Activated naive CD4-positive, alpha-beta T cell treated with anti-CD3 and anti-CD28 coated beads, Interleukin-2, amount 50 U/mL, for 16 hours (primary cell): ENCODE data around the gene KRTAP5-1.
A peak's percentile ranks its signal among the peaks of the same experiment; 100 is the strongest.
"Not testable (repeated sequence)": the region's sequence is repeated elsewhere in the genome, so short reads cannot be mapped to it uniquely, and the experiment has no call there.

Experiments
- DNase-seq: peaks from one replicate; pipeline ENCODE4 v3.0.0-alpha.2; 2020

Gene KRTAP5-1

DNA sequence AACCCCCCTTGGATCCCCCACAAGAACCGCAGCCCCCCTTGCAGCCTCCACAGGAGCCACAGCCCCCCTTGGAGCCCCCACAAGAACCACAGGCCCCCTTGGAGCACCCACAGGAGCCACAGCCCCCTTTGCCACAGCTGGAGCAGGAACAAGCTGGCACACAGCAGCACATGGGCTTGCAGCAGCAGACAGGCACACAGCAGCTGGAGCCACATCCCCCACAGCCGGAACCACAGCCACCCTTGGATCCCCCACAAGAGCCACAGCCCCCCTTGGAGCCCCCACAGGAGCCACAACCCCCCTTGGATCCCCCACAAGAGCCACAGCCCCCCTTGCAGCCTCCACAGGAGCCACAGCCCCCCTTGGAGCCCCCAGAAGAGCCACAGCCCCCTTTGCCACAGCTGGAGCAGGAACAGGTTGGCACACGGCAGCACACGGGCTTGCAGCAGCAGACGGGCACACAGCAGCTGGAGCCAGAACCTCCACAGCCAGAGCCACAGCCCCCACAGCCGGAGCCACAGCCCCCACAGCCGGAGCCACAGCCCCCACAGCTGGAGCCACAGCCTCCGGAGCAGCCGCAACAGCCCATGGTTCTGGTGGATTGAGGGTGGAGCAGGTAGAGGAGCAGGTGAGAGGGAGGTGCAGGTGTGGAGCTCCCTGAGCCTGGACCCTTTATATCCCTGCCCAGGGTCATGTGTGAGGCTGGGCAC lies at the start of gene KRTAP5-1:
KRTAP5-1 (minus strand) TSS at position 623 of the 710 bp plus-strand sequence; CDS start at position 589, 34 bp downstream.
- DNase-seq: not testable (repeated sequence)

GRCh38 chr11:1633864-1634263 lies 48.8 kb upstream of the KRTAP5-1 start:
- no peak for DNase-seq

GRCh38 chr11:1632053-1632714 lies 47.1 kb upstream of the KRTAP5-1 start:
- no peak for DNase-seq

- DNase-seq: no peak
Measured at GRCh38 chr11:1631066-1631568, 46.0 kb upstream of the KRTAP5-1 start.

DNA sequence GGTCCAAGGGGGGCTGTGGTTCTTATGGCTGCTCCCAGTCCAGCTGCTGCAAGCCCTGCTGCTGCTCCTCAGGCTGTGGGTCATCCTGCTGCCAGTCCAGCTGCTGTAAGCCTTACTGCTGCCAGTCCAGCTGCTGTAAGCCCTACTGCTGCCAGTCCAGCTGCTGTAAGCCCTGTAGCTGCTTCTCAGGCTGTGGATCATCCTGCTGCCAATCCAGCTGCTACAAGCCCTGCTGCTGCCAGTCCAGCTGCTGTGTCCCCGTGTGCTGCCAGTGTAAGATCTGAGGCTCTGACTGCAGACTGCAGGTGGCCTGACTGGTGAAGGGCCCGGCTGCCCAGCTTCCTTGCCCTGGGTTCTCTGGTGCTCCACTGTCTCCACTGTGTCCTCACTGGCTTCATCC lies 45.2 kb upstream of the KRTAP5-1 start:
- DNase-seq: no peak

GRCh38 chr11:1629326-1630185 lies 44.5 kb upstream of the KRTAP5-1 start, which contains the start of gene KRTAP5-5:
Gene KRTAP5-5 (plus strand): TSS chr11:1629775. CDS start chr11:1629841, 66 bp downstream.
- no peak for DNase-seq

DNA sequence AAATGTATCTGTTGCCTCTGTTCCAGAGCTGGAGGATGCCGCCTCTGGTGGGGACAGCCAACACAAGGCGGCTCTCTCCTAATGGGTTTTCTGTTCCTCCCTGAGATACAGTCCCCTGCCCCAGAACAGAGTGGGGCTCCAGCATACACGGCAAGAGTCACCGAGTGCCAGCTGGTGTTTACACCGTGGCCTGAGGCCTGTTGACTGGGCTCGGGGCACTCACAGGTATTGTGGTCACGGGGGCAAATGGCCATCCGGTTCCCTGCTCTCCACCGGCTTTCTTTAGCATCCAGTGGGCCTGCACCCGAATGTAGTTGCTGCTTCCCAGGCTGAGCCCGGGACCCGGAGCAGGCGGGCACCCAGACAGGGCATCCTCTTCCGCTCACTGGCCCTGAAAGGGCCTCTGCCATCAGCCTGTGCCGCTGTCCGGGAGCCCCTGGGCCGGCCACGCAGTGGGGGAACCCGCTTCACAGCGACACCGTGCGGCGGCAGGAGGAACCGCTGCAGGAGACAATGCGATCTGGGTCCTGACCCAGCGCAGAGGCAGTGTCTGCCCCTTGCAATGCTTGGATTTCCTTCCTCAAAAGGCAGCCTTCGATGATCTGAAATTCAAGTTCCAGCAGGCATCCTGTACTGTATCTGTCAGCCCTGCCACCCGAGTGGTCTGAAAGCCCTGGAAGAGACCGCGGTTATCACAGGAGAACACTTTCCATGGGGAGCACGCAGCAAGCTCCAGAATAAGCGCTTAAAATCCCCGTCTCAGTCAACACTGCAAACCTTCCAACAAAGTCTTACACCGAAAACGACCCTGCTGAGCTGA lies 43.6 kb upstream of the KRTAP5-1 start:
- DNase-seq: peak; percentile 61

DNA sequence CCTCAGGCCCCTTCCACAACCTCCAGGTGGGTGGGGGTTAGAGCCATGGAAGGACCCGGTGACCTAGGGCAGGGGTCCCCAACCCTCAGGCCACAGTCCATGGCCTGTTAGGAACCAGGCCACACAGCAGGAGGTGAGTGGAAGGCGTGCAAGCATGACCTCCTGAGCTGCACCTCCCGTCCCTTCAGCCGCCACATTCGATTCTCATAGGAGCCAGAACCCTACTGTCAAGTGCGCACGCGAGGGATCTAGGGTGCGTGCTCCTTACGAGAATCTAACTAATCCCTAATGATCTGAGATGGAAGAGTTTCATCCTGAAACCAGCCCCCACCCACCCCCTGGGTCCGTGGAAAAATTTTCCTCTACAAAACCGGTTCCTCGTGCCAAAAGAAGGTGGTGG lies 40.5 kb upstream of the KRTAP5-1 start:
- no peak for DNase-seq

GRCh38 chr11:1624621-1625020 lies 39.5 kb upstream of the KRTAP5-1 start:
- DNase-seq: no peak

GRCh38 chr11:1623716-1624115 lies 38.6 kb upstream of the KRTAP5-1 start:
- DNase-seq: no peak

- DNase-seq: no peak
Measured at GRCh38 chr11:1622086-1622485, 37.0 kb upstream of the KRTAP5-1 start, which contains the start of gene KRTAP5-4. Gene KRTAP5-4 (minus strand): TSS chr11:1622138. CDS start chr11:1622093, 45 bp downstream.

DNA sequence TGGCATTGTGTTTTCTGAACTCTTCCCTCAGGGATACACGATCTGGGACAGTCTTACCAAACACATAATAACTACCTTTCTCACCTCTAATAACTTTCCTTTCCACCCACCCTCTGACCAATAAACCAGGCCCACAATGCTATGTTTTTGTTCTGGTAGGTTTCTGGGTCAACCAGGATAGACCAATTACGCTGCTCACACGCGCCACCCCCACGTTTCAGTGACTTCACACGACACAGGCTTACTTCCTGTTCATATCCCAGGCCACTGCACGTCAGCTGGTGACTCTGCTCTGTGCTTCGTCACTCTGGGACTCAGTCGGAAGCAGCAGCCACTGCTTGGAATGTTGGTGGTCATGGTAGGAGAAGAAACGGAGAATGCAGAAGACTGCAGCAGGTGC lies 34.4 kb upstream of the KRTAP5-1 start:
- no peak for DNase-seq

DNA sequence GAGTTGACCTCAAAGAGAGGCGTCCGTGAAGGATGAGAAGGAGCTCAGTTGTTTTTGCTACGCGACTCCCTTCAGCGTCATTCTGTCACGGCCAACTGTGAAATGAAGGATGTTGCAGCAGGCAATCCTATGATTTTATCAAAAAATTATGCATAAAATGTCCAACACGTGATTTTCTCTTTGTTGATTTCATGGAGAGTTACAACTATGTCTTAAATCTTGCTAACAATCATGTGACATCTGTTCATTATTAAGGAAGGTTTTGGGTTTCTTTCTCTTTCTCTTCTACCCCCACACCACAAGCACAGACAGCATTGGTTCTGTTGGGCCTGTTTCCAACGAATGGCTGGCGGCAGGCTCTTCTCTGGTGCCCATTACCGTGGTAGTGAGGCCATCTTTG lies 33.1 kb upstream of the KRTAP5-1 start:
- DNase-seq: no peak

DNA sequence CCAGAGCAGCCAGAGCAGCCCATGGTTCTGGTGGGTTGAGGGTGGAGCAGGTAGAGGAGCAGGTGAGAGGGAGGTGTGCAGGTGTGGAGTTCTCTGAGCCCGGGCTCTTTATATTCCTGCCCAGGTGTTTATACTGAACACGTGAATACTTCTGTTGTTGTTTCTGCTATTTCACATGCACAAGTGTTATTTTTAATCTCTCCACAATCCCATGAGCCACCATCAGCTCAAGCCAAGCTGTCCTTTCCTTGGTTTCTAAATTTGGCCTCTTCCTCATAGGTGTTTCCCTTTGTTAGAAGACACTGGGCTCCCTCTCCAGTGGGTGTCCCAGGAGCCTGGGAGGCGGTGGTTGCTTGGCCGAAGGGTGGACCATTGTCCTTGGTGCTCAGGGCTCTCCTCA lies 23.3 kb upstream of the KRTAP5-1 start, which contains the start of gene KRTAP5-3:
KRTAP5-3 (minus strand) TSS at position 101 of the 400 bp plus-strand sequence; CDS start at position 23, 78 bp downstream.
- no peak for DNase-seq

DNA sequence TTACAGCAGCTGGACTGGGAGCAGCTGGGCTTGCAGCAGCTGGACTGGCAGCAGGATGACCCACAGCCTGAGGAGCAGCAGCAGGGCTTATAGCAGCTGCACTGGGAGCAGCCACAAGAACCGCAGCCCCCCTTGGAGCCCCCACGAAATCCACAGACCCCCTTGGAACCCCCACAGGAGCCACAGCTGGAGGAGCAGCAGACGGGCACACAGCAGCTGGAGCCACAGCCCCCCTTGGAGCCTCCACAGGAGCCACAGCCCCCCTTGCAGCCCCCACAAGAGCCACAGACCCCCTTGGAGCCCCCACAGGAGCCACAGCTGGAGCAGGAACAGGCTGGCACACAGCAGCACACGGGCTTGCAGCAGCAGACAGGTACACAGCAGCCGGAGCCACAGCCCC lies 22.8 kb upstream of the KRTAP5-1 start:
- not testable (repeated sequence) for DNase-seq

DNA sequence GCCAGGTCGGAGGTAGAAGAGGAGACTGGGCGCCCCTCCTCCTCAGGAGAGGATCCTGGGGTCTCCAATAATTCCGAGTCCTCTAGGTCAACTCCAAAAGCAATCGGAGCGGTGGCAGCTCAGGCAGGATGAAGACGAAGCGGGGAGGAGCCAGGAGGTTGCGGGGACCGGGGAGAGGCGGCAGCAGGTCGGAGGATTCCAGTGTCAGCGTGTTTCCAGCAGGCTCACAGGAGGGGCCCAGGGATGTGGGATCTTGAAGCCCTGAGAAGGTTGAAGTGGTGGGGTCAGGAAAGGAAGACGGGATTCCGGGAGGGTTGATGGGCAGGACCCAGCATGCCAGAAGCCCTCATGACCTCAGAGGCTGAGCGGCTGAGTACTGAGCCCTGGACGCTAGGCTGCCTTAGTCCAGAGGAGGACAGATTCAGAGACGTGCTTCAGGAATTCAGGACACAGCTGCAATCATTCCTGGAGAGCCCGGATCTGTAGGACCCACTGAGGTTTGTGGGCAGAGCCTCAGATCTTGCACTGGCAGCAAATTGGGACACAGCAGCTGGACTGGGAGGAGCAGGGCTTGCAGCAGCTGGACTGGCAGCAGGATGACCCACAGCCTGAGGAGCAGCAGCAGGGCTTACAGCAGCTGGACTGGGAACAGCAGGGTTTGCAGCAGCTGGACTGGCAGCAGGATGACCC lies 22.2 kb upstream of the KRTAP5-1 start:
- not testable (repeated sequence) for DNase-seq

DNA sequence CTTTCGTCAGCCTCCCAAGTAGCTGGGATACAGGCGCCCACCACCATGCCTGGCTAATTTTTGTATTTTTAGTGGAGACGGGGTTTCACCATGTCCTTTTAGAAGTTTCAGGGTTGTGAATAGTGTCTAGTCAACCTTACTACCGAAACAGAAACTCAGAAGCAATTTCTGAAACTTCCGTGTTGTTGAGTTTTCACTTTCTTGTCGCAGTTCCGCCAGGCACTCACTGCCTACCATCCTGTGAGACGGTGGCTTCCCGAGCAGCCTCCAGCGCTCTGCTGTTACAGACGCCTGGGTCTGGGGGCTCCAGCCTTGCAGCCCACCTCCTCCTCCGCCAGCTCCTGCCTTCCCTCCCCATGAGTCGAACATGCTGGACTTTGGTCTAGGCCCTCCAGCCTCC lies 20.8 kb upstream of the KRTAP5-1 start:
- not testable (repeated sequence) for DNase-seq

- DNase-seq: no peak
Measured at GRCh38 chr11:1604711-1605110, 19.6 kb upstream of the KRTAP5-1 start.

GRCh38 chr11:1604181-1604580 lies 19.1 kb upstream of the KRTAP5-1 start:
- DNase-seq: no peak

GRCh38 chr11:1603629-1604028 lies 18.5 kb upstream of the KRTAP5-1 start:
- no peak for DNase-seq

DNA sequence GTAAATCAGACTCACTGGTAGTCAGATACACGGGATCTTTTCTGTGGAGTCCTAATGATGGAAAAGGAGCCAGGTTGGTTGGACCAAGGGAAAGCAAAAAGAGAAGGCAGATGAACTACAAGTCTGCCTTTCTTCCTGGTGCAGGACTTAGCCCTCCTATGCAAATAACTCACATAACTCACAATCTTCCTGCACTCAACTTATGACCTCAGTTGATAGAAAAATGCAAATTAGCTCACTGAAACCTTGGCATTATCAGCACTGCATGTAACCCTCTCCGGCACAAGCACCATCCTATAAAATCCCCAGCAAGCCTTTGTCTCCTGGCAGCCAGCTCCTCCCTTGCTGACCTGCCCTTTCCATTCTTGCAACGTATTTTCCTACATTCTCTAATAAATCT lies 16.6 kb upstream of the KRTAP5-1 start:
- DNase-seq: not testable (repeated sequence)
